NCI-H2171 treated with DMSO at 0.1 percent for 48 hours (cell line): ENCODE data around the gene ARAP1.

Source experiments
- DNase-seq: peaks from one replicate; lab custom pipeline; 2025; lab: John Stamatoyannopoulos, UW

The ARAP1 gene

DNA sequence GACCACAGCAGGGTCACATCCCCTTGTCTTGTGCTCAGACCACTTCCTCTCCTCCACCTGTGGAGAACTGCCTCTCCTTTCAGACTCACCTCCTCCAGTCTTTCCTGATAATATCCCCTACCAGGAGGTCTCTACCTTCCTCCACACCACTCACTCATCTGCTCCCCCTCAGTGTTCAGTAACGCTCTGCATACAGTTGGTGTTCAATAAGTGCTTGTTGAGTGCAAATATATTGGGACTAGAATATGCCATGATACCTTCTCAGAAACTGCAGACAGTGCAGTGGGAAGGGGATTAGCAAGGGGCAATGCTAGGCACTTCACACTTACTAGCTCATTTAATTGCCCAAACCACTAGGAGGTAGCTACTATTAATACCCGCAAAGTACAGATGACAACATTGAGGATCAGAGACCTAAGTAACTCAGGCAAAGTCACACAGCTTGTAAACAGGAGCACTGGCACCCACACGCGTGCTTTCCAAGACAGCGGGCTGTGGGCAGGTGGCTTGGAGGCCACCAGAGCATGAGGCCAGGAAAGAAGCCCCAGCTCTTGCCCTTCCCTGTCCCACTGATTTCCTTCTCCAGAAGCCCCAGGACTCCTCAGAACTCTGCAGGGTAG lies 69.9 kb downstream of the ARAP1 start:
- DNase-seq = no peak

DNA sequence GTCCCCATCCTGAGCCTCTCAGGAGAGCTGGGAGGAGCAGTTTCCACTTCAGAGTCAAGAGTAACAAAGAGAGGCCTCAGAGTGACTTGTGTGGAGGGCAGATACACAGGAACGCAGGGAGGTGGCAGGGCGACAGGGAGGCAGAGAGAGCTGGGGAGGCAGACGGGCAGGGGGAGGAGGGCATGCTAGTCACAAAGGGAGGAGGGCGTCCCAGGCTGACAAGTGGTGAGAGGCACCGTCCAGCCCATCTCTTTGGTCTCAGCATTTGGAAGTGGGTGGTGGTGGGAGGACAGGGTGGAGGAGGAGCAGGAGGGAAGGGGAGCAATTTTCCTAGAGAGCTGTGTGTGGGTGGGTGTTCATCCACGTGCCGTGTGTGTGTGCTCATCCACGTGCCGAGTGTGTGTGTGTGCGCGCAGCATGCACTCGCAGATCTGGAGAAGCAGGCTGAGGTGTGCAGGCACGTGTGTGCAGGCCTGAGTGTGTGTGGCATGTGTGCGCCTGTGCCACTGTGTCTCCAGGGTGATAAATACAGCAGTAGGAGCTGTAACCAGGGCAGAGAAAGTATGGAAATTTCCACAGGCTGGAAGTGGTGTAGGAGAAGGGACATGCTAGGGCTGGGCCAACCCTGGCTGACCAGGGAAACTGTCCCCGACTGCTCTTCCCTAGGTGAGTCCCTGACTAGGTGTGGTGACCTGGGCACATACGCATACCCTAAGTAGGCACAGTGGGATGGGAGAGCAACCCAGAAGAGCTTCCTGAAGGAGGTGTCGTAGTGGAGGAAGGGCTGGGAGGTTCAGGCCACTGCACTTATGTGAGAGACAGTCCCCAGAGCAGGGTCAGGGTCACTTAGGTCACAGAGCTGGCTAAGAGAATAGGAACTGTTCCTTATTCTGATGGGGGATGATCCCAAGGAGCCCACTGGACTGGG lies 70.7 kb downstream of the ARAP1 start:
- DNase-seq = no peak

DNA sequence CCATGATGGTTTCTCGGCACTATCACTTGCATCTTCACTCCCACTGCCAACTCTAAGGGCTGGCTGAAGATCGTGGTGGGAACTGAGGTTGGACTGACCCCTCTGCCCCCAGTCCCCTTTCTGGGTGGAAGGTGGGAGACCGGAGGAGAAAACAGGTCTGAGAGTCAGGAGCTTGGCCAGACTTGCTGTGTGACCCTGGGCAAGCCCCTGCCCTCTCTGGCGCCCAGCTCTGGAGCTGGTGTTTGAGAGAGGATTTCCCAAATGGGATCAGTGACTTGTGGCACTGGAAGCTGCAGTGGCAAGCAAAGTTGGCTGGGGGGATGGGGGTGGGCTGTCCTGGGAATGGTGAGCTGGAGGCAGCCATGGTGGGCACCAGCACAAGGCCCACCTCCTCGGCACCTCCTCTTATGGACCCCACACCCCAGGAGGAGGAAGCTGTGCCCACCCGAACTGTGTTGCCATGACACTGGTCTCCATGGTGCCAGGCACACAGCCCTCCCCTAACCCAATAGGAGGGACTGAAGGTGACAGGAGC lies 71.5 kb downstream of the ARAP1 start:
- DNase-seq = no peak

DNA sequence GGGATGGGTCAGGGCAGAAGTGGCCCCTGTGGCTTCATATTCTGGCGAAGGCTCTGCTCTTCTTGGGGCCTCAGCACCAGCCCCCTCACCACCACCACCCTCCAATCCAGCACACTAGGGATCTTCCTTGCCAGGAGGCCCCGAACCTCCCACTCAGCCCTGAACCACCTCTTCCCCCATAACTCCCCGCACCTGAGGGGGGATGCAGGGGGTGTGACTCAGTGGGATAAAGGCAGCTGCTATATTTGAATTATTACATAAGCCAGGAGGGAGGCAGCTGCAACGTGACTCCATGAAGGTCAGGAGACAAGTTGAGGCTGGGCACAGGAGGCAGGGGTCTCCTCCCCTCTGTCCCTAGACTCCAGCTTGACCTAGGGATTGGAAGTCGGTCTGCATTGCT lies 72.3 kb downstream of the ARAP1 start:
- DNase-seq = no peak

DNA sequence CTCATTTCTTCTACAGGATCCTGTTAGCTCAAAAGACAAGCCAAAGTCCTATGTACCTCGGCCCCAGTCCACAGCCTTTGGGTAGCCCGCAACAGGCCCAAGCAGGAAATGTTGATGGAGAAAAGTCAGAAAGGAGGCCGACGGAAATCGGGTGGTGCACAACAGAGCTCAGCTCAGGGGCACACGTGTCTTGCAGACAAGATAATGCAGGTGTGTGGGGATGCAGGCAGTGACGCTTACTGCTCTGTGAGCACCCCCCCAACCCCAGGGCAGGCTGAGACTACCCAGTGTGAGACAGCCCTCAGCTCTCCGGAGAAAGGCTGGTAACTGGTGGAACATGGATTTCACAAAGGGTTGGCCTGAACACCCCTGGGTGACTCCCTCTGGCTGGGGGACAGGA lies 73.7 kb downstream of the ARAP1 start:
- no peak for DNase-seq

DNA sequence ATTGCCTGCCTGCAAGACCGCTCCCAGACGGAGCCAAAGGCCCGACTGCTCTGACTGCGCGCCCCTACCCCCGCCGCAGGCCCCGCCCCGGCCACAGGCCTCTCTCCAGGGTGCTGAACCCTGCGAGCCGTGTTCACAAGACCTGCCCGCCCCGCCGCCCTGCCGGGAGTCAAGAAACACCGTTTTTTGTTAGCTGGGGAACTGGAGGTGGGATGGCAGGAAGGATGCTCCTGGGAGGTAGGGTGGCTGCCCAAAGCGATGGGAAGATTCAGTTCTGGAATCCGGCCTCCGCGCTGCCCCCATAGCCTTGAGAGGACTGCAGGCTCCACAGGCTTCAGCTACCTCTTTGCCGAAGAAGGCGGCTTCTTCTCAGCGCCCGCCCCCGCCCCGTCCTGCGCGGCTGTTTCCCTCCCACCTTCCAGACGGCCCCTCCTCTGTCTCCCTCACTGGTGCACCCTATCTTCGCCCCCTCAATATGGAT lies 75.3 kb downstream of the ARAP1 start:
- no peak for DNase-seq

DNA sequence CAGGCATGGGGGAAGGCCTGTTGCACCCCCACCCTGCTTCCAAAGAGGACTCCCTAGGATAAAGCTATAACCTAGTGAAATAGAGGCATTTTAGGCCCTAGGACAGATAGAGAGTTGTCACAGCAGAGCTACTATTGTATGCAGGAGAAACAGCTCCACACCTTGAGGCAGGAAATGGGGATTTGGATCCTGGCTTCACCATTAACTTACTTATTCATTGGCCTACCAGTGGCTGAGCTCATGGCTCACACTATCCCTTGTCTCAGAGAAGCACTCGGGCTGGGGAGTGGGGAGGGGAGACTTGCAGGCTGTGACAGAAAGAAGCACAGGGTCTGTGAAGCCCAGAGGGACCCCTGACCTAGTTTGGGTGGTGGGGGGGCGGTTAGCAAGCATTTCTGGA lies 77.0 kb downstream of the ARAP1 start:
- no peak for DNase-seq

DNA sequence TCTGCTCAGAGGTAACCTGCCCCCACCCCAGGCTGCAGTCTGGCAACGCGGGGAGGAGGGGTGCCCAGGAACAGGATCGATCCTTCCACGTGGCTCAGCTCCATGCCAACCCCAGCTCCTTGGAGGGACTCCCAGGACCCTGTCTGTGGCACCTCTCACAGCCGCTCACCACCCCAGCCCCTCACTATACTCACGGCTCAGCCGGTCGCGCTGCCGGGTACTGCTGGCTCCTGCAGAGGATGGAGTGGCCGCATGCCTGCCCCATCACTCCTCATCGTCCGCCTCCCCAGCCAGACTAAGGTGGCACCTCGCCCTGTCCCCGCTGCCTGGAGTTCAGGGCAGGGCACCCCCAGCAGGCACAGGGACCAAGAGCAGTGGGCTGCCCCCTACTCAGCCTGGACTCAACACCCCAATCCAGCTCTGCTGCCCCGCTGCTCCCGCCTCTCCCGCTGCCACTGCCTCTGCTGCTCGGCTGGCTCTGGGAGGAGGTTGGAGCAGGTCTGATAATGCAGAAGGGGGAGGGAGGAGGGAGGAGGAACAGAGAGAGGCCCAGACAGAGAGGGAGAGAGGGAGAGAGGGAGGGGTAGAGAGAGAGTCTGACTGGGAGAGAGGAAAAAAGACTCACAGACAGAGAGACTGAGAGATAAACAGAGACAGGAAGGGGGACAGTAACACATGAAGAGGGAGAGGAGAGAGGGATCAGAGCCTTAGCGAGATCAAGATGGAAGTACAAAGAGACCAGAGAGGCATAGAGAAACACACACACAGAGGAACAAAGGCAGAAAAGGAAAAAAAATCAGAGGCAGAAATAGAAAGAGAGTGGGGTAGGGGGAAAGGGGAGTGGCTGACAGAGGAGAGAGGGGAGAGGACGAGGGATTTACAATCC lies 78.0 kb downstream of the ARAP1 start, which contains the start of gene PDE2A:
PDE2A (minus strand) TSS at position 480 of the 886 bp plus-strand sequence; CDS start at position 265, 215 bp downstream.
- peak; percentile 66 for DNase-seq

DNA sequence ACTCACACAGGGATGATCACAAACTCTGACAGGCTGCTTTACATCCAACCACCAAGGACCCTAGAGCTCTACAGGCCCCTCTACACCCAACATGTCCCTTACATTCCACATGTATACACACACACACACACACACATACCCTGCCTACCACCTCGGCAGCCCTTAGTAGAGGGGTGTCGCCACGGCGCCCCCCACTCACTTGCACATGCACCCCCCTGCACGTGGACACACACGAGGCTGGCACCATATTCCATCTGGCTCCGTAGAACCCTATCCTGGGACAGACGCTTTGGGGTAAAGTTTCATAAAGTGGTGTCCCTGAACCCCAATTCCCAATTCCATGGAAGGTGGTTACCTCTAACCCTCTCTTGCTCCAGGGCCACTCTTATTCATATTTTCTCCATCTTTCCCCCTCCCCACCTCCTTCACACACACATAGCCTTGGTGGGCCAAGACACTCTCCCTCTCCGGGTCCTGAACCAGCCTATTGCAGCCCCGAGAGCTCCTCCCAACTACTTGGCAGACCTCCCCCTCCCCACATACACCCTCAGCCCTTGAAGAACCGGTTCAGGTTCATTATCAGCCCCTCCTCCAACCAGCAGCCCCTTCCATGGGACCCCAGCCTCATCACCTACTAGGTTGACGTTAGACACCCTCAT lies 78.8 kb downstream of the ARAP1 start:
- no peak for DNase-seq

DNA sequence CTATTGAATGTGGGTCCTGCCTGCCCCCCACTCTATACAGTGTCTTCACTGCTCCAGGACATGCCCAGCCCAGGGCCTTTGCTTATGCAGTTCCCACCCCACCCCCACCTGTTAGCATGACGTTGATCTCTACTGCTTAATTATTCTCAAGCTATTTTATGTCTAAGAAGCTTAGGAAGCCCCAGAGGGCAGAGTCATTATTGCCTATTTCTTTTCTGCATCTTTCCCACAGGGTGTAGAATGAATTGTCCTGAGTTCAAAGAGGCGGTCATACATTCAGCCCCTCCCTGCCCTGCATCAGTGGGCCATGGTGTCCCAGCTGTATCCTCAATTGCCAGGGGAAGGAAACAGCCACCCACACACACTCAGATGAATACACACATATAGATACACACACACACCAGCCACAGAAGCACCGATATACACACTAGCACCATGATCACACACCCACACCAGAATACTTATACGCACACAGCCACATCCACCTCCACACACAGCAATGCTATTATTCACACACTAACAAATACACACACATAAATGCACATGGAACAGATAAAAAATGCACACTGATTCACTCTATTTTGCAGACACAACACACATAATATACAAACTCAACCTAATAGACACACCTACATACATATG lies 79.5 kb downstream of the ARAP1 start:
- no peak for DNase-seq

DNA sequence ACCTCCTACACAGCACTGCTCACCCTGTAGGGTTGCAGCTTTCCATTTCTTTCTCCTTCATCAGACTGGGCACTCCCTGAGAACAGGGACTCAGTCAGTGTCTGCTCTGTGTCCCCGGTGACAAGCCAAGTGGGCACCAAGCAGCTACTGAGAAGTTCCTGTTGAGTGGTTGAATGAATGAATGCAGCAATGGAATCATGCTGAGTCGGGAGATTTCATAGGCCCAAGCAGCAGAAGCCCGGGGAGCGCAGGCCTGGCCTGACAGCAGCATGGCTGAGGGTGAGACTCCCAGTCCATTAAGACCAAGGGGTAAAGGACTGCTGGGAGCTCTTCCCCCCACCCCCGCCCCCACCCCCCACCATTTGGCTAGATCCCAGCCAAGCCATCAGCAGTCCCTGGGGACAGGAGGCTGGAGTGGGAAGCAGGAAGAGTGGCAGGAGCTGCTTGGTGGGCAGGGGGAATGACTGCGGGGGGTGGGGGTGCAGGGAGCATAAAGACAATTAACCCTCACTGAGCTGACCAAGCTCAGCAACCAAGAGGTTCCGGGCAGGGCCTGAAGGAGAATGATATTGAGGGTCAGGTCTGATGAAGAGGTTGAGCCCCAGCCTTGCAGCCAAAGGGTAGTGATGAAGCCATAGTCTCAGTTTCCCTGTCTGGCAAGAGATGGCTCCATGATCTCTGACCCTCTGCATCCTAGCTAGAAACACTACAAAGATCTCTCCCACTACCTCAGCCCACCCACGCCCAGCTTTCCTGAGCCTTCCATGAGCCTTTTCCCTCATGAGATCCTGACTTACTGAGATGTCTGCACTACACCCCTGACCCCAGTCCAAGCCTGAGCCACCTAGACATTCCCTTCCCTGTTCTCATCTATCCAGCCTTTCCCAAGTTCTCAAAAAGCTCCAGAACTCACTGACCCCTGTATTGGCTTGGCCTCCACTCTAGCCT lies 80.8 kb downstream of the ARAP1 start:
- no peak for DNase-seq

DNA sequence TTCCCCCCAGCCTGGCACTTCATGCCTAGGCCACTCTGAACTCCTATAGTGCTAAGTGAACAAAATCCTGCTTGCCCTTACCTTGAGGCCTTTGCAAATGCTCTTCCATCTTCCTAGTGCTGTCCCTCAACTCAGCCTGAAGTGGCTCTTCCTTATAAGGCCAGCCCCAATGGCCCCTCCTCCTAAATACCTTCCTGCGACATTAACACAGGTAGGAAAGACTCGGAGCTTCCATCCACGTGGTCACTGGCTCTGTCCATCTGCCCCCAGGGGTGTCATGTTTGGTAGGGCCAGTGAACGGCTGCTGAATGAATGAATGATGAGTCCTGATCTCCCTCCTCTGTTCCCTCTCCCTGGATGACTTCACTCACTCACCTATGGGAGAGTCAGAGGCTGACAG lies 82.2 kb downstream of the ARAP1 start:
- DNase-seq = no peak

DNA sequence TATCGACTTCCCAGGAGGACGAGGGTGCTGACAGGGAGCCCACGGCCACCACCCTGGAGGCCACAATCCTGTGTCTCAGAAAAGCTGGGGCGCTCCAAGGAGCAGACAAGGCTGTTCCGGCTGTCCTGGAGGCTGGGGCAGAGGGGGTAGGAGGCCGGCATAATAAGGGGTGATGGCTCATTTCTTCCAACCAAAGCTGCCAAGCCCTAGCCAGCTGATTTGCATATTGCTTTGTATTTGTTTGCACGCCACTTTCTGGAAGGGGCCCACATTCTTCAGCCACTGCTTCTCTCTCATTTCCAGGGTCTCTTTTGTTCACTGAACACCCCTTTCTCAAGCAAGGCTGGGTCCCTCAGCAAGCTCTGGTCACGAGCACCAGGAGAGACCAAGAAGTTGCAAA lies 82.7 kb downstream of the ARAP1 start:
- no peak for DNase-seq

DNA sequence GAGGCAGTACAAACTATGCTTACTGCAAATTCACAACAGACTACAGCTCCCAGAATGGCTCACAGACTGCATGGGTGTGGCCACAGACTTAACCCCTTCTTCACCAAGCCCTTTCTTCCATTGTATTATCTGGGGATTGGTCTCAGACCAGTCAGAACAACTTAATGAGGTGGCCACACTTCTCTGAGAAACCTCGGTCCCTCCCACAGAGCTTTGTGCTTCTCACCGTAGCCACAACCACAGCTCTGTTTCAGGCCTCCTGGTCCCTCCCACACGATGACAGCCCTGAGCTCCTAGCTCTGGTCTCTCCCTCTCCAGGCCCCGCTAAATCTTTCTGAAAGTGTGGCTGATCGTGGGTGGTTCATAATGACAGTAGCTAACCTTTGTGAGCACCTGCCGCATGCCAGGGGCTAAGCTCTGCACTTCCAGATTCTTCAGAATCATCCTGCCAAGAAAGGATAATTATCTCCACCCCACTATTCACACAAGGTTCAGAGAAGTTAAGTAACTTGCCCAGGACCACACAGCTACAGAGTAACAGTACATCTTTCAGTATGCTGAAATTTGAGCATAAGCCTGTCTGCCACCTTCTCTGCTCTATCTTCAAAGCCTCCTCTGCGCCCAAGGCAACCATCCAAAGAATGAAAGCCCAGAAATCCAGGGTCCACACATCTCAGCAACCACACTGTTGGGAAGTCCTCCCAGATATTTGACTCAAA lies 83.4 kb downstream of the ARAP1 start:
- DNase-seq = no peak

DNA sequence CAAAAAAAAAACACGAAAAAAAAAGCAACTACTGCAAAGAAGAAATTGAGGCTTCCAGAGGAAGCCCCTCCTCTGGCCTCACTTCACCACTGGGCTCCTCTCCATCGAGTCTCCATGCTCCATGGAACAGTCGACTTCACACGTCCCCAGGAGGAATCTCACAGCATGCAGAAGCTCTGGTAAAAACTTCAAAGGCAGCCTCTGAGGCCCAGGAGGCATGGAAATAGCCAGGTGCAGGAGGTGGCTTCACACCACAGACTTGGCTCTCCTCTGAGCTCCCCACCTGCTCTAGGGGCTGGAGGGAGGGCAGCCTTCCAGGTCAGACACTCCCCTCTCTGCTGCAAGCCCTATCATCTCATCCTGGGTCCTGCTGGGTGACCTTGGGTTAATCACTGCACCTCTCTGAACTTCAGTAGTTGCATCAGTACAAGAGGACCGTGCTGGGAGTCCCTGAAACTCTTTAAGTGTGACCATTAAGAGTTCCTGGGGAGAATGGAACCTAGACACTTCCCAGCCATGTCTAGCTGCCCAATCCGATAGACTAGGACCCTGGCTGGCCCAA lies 86.2 kb downstream of the ARAP1 start:
- no peak for DNase-seq

DNA sequence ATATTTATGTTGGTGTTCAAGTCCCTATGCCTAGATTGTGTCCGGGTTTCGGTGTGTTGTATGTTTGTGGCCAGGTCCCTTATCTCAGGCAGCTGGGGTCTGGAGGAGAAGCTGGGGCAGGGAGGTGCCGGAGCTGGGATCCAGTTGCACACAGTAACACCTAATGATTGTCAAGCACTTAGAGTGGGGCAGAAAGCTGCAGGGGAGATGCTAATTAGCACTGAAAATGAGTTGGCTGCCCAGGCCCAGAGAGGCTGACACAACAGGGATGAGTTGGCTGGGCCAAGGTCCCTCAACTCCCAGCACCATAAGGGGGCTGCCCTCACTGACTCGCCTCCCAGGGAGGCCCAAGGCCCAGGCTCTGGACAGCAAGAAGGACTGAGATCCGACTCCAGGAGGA lies 90.2 kb downstream of the ARAP1 start:
- DNase-seq = no peak

DNA sequence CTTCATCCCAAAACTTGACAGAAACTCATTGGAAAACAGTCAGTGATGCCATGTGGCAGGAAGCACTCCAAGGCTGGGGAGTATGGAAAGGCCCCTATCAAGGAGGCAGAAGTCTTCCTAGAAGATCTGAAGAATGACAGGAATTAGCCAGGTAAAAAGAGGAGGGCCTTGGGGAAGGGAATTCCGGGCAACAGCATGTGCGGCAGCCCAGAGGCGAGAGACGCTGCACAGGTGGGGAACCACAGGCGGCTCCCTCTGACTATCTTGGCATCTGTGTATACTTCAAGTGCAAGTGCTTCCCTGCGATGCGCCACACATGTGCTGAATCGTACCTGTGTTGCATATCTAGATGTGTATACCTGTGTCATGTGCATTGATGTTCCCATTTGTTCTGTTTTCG lies 90.7 kb downstream of the ARAP1 start:
- no peak for DNase-seq

DNA sequence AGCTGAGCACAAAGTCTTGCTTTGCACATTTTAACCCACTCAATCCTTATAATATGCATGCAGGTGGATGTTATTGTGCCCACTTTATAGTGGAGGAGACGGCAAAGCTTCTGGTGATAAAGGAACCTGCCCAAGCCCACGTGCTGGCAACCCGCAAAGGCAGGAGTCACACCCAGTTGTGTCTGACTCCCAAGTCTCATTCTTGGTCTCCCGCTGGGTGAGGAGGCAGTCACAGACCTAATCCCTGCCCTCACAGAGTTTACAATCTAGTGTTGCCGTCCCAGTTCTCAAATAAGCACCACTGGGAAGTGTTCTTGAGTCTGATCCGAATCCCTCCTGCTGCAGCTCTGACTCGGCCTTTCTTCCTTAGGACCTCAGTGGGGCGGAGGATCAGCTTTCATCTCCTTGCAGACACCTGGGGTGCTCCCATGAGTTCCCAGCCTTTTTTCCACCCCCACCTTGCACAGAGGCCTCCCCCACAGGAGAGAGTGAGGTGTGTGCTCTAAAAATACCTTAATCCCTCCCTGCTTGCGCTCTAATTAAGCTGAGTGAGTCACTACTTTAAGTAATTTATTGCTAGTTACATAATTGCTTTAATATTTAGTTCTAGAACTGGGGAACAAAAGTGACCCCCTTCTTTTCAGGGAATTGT lies 93.1 kb downstream of the ARAP1 start:
- DNase-seq = no peak
